RPMI8226 (cell line): Measurements from ENCODE around the gene CHRM2.

Source experiments
- DNase-seq: peaks from one replicate; pipeline ENCODE4 v3.0.0-alpha.2; 2015

CHRM2 gene

DNA sequence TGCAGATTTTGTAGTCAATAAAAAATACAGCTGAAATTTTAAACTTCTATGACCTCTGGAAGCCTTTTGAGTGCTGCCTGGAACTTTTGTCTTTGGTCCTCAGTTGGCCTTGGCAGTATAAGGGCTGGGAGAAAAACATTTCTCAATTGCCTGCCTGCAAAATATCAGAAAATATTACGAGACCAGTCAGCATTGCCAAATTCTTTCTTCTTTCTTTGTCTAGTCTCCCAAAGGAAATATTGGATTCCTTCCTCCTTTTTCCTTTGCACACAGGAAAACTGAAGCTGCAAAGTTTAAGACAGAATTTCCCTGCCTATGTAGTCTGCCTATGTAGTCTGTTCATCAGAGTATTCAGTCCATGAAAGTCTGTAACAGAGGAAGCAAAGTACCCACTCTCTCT, 95.9 kb downstream of the CHRM2 start:
- no peak for DNase-seq

DNA sequence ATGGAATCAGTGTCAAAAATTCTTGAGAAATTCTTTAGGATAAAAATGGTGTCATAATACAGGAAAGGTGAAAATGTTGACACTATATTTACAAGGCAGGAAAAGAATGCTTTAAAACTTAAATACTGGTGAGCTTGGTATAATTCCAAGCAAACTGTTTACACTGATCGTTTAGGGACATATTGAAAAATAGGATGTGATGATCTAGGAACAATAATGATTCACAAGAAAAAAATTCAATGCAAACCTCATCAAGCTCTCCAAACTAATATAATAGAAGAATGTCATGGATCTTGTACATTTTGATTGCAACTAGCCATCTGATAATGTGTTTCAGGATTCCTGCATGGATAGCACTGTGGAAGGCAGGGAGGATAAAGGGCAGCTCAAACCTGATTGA, 98.4 kb downstream of the CHRM2 start:
- no peak for DNase-seq

- no peak for DNase-seq
These were observed 101.3 kb downstream of the CHRM2 start for GRCh38 chr7:136969761-136970160.

GRCh38 chr7:136971776-136972175, 103.3 kb downstream of the CHRM2 start:
- DNase-seq, result no peak

DNA sequence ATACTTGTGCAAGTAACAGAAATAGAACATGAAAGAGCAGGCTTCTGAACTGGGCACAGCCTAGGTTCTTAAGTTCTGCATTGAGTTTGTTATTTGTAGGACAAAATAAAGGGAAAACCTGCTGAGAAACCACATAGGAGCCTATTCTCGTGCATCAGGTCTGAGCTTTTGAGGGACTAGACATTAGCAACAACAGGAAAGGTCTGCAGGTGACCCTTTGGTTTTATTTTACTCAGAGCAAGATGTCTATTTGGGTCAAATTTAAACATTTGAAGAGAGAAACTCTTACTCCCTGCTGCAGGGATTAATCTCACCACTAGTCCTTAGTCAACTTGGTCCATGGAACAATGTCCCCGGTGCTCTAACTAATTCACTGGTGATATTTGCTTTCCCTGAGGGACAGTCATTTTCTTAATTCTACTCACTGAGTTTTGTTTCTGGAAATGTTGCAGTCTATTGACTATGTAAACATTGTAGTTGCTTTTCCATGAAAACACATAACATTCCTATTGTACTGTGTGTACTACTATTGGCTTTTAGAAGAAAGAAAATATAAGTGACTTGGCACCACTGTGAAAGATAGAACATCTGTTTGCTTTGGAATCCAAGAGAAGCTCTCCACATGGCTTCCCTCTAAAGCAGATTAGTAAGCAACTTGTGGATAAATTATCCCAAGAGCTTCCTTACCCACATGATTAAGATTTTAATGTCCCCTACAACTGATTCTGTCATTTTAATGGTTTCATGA, 108.2 kb downstream of the CHRM2 start:
- DNase-seq, result no peak

GRCh38 chr7:136993377-136993776, 124.9 kb downstream of the CHRM2 start:
- DNase-seq, result no peak

GRCh38 chr7:136997735-136998134, 129.3 kb downstream of the CHRM2 start:
- DNase-seq, result no peak

DNA sequence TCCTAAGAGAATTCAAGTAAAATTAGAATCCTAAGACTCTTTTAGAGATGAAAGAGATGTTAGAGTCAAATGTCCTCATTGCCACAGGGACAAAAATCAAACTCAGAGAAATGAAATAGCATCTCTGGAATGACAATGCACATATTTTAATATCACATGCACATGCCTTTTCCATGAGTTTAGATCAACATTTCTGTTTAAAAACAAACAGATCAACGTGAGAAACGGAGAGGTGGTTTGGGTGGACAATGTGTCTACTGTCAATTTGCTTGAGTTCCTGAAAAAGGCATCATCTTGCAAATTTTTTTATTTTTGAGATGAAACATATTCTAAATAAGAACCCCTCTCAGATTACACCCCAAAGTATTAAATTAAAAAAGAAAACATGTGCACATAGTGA, 130.0 kb downstream of the CHRM2 start:
- no peak for DNase-seq

DNA sequence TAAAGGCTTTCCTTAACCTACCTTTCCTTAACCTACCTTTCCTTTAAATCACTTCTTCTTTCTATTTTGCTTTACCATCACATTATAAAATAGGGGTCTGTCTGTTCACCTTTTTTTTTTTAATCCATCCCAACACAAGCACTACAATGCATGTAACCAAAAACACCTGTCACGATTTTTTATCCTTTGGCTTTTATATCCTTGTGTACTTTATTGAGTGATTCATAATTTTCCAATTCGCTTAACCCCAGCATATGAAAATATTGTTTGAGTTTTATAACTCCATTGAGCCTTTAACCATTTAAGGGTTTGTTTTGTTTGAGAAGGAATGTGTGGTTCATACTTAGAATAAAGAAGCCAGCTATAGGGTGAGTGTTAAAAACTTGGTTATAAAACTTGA, 132.2 kb downstream of the CHRM2 start:
- no peak for DNase-seq

- DNase-seq, result no peak
These were observed 132.6 kb downstream of the CHRM2 start for GRCh38 chr7:137001041-137001440.

DNA sequence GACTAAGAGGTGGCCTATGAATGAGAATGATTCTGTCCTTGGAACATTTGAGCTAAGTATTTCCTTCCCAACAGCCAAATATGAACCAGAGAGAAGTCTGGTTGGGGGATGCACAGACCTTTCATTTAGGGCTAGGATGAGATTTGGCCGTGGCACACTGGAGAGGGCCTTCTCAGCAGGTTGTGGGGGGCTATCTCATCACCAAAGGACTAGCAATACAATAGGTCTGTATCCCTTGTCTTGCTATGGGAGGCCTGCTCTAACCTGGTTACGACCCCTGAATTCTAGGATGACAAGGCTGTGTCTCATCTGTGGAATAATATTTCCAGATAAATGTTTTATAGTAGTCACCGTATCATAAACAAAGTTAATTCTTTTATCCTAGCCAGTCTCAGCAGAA, 133.0 kb downstream of the CHRM2 start:
- DNase-seq, result no peak

DNA sequence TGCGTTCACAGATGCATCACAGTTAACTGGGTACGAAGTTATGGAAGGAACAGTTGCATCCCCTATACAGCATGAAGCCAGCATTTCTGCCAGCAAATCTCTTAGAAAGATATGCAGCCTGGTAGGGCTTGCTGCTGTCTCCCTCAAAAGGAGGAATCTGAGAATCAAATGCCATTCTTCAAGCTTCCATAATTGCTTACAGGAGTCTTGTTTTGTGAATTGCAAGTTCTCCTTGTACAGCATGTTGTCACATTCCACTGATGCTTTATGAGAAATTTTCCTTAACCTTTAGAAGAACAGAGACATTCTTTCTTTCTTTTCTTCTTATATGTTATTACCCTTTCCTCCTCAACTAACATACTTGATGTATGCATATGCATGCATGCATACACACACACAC, 134.6 kb downstream of the CHRM2 start:
- no peak for DNase-seq

DNA sequence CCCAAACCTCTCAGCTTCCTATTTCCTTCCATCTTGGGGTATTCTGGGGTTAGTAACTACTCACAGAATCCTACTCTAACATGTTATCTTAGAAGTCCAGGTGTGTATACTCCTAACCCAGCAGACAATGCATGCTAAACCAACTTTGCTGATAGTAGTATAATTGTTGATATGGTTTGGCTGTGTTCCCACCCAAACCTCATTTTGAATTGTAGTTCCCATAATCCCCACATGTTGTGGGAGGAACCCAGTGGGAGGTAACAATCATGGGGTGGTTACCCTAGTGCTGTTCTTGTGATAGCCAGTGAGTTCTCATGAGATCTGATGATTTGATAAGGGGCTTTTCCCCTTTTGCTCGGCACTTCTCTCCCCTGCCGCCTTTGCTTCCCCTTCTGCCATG, 135.1 kb downstream of the CHRM2 start:
- DNase-seq, result no peak

- no peak for DNase-seq
These were observed 137.4 kb downstream of the CHRM2 start for GRCh38 chr7:137005873-137006272.

- DNase-seq, result no peak
These were observed 137.8 kb downstream of the CHRM2 start for GRCh38 chr7:137006293-137006692.

- DNase-seq, result no peak
These were observed 138.7 kb downstream of the CHRM2 start for GRCh38 chr7:137007001-137007694.

DNA sequence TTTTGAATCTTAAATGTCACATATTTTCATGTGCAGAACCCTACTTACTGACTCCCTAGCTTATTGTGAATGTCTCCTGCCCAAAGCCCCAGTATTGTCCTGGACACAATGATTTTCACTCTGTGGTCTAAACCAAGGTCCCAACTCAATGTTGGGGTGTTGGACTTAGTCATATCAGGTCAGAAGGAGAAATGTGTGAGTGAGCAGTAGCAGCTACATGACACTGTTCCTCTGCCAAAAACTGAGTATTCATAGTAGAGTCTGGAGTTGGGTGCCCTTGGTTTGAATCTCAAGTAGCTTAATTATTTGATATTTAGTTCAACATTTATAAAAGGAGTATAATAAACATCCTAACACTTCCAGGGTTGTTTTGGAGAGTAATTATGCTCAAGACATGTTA, 141.0 kb downstream of the CHRM2 start:
- DNase-seq, result no peak

- DNase-seq, result no peak
These were observed 146.6 kb downstream of the CHRM2 start for GRCh38 chr7:137015015-137015414.

DNA sequence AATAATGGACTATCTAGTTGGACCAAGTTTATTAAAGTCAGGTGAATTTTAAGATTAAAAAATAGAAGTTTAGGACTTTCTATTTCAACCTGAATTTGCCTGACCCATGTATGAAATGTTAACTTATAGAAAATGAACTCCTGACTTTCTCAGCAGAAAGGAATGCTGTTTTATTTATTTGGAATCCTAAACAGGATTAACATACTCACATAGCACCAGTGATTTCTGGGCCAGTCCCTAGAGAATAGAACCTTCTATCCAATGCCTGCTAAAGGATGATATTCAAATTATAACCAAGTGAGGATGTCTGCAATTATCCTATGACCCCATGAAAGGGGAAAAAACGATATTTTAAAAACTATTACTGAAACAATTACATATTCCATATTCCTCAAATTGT, 148.8 kb downstream of the CHRM2 start:
- no peak for DNase-seq

DNA sequence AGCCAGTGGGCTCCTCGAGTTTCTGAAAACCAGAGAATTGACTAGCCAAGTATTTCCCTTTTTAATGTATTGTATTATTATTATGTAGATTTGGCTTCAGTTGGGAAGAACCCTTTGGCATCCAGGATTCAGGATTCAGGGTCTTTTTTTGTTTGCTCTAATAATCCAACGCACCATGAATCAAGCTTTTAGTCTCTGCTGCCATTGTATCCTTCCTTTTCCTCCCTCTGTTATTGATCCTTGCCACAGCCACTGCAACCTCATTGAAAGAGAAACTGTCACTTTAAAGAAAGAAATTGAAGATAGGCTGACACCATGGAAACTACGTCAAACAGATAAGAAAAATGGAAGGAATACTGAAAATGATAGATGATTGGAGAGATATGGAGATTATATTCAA, 150.0 kb downstream of the CHRM2 start:
- no peak for DNase-seq

GRCh38 chr7:137020351-137020750, 151.9 kb downstream of the CHRM2 start:
- DNase-seq, result no peak

DNA sequence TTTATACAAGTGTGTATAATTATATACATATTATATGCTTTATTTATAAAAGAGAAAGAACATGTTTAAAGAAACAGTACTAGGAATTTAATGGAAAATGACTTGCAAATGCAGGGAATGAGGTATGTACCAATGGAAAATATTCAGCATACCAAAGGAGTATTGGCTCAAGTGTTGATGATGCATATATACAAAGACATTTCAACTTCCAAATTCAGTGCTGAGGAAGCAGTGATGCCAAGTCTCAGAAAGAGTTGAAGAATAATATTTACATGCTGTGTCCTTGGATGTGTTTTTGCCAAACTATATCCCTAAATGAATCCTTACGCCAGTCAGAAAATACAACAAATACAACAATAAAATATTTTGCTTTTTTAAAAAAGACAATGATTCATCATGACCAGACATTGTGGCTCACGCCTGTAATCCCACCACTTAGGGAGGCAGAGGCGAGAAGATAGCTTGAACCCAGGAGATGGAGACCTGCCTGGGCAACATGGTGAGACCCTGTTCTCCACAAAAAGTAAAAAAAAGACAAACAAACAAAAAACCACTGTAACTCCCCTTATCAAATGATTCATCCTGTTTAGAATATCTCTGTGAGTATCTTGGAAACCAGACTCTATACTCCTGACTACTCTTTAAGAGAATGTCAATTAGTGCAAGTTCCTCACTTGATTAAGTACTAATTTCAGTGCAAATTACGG, 157.2 kb downstream of the CHRM2 start:
- no peak for DNase-seq

DNA sequence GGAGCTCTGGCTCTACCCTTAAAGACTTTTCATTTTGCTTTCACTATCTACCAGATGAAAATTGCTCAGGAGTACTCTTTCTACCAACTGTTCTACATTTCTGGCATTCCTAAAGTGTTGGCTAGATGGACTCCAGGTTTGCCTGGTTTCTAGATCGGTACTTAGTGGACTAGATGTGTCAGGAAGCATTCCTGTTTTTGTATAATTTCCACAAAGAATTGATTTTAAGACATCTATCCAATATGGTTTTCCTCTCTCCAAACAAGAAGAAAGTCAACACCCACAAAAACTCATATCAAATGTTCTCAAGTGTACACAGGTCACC, 157.7 kb downstream of the CHRM2 start:
- DNase-seq, result no peak

DNA sequence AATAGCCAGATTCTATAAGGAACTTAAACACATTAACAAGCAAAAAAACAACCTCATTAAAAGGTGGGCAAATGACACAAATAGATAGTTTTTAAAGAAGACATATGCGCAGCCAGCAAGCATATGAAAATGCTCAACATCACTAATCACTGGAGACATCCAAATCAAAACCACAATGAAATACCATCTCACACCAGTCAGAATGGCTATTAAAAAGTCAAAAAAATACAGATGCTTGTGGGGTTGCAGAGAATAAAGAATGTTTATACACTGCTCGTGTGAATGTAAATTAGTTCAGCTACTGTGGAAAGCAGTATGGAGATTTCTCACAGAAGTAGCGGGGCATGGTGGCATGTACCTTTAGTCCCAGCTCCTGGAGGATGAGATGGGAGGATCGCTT, 164.0 kb downstream of the CHRM2 start:
- no peak for DNase-seq
